HepG2 (cell line): ENCODE results near the gene ECHDC1. TPM values are rescaled to one million over a fixed set of nuclear protein-coding genes. Genes with fewer than 3 reads are reported as not detected.
A peak's percentile ranks its signal among the peaks of the same experiment; 100 is the strongest.

Source experiments
- ATAC-seq: fragments of 200-7000 bp; cut with Tn5 transposase; 3 replicates; pipeline ENCODE4 v1.9.1; 2020; ENCODE audit warnings: mild to moderate bottlenecking, moderate library complexity
- BruUV-seq: library from RNA; stranded (reverse); fragments of 400-500 nt; replicated peaks from 2 replicates; lab custom pipeline; 2021; lab: Mats Ljungman, UMichigan
- CTCF ChIA-PET: fragments of 300-600 bp; formaldehyde crosslinking; extraction: SDS; loops from one replicate; lab custom pipeline; 2021; ENCODE audit warnings: low total read pairs, inconsistent platforms, low intra/inter-chr PET ratio; lab: Yijun Ruan, JAX
- POLR2A ChIA-PET: fragments of 350-600 bp; sonication (Branson Sonifier 250); formaldehyde crosslinking; loops from one replicate; lab custom pipeline; 2020; ENCODE audit warnings: antibody characterized with exemption, inconsistent platforms; lab: Yijun Ruan, JAX
- DNase-seq: peaks from one replicate; pipeline ENCODE4 v3.0.0-alpha.2; 2015; ENCODE audit warnings: low spot score
- FAIRE-seq: peaks from 3 replicates; lab custom pipeline; 2011; peaks lifted over from hg19 to GRCh38; lab: Jason Lieb, UNC
- H2AFZ ChIP-seq: one replicate; pipeline ENCODE4 v1.6.1; 2011; ENCODE audit warnings: low read length, inconsistent platforms
- H3K27ac ChIP-seq: fragments of 300-600 bp; 3 replicates; pipeline ENCODE4 v1.8.0; 2011; ENCODE audit warnings: mixed run types, mild to moderate bottlenecking, mixed read lengths, low read length, inconsistent platforms; ENCODE audit not compliant: insufficient read depth; ENCODE audit errors: extremely low read length
- H3K27me3 ChIP-seq, 2 experiments: fragments of 200-600 bp in 1 of 2; 2 replicates in 1 of 2; 3 replicates in 1 of 2; pipeline versions ENCODE4 v1.6.0 to v1.8.0; 2011; ENCODE audit warnings: low read length in 2 of 2, mild to moderate bottlenecking in 2 of 2, moderate library complexity in 2 of 2, inconsistent platforms in 1 of 2; ENCODE audit not compliant: insufficient read depth in 2 of 2, control insufficient read depth in 1 of 2
- H3K36me3 ChIP-seq, 2 experiments: fragments of 200-600 bp in 1 of 2; replicated peaks in 1 of 2; 2 replicates in 1 of 2; 3 replicates in 1 of 2; pipeline versions ENCODE4 v1.5.1 to v1.8.0; 2011; ENCODE audit warnings: low read length in 2 of 2, inconsistent platforms in 1 of 2; ENCODE audit not compliant: insufficient read depth in 2 of 2, control insufficient read depth in 1 of 2
- H3K4me1 ChIP-seq: 2 replicates; pipeline ENCODE4 v1.5.1; 2012; ENCODE audit warnings: low read length, inconsistent platforms; ENCODE audit not compliant: insufficient read depth
- H3K4me2 ChIP-seq: 2 replicates; pipeline ENCODE4 v1.6.0; 2011; ENCODE audit warnings: low read depth, low read length, inconsistent platforms
- H3K4me3 ChIP-seq, 3 experiments: fragments of 200-600 bp in 1 of 3; sonication (generic), shearing (Covaris generic) in 1 of 3; replicated peaks in 1 of 3; 2 replicates each; pipeline ENCODE4 v1.5.1; 2011 to 2016; ENCODE audit warnings: low read length in 3 of 3, inconsistent platforms in 2 of 3, low read depth in 2 of 3, mild to moderate bottlenecking in 2 of 3, control low read depth in 1 of 3, mixed read lengths in 1 of 3; ENCODE audit not compliant: insufficient read depth in 1 of 3
- H3K79me2 ChIP-seq: one replicate; pipeline ENCODE4 v1.6.1; 2011; ENCODE audit warnings: low read length, inconsistent platforms; ENCODE audit not compliant: insufficient read depth
- H3K9ac ChIP-seq: 2 replicates; pipeline ENCODE4 v1.6.0; 2011; ENCODE audit warnings: mild to moderate bottlenecking, low read depth, low read length, inconsistent platforms; ENCODE audit not compliant: insufficient read depth
- H3K9me3 ChIP-seq: 2 replicates; pipeline ENCODE4 v1.5.1; 2012; ENCODE audit warnings: mild to moderate bottlenecking, low read length
- H4K20me1 ChIP-seq: 2 replicates; pipeline ENCODE4 v1.6.0; 2011; ENCODE audit warnings: inconsistent platforms, mild to moderate bottlenecking, low read length, moderate library complexity; ENCODE audit not compliant: insufficient read depth
- MAFF ChIP-seq: IDR thresholded peaks from 2 replicates; pipeline ENCODE4 v1.6.1; 2011; ENCODE audit warnings: low read depth, low read length, improper control_type of control experiment
- MAFK ChIP-seq, 2 experiments: IDR thresholded peaks in 1 of 2; conservative IDR thresholded peaks in 1 of 2; 2 replicates each; pipeline ENCODE4 v1.6.1; 2011; ENCODE audit warnings: improper control_type of control experiment in 2 of 2, low read length in 2 of 2
- MTERF4 ChIP-seq: sonication (generic); formaldehyde crosslinking; IDR thresholded peaks from 2 replicates; pipeline ENCODE4 v1.8.0; 2023; ENCODE audit warnings: mild to moderate bottlenecking, missing genetic modification reagents
- NFE2L2 ChIP-seq: fragments of 150-350 bp; IDR thresholded peaks from 2 replicates; pipeline ENCODE4 v1.6.1; 2014; ENCODE audit warnings: low read length
- RFX1 ChIP-seq: fragments of 450-650 bp; IDR thresholded peaks from 2 replicates; pipeline ENCODE4 v1.6.1; 2017
- THAP9 ChIP-seq: sonication (generic); formaldehyde crosslinking; IDR thresholded peaks from 2 replicates; pipeline ENCODE4; 2020; ENCODE audit warnings: missing genetic modification reagents, mild to moderate bottlenecking, borderline replicate concordance
- WGBS: methylation state at CpG from one replicate; pipeline ENCODE4 v1.1.6; 2017; ENCODE audit warnings: low lambda C conversion rate; 5-methylcytosine and 5-hydroxymethylcytosine counted together
- in situ Hi-C: cut with HindIII; loops from 2 replicates; pipeline ENCODE4 v1.10.0; 2017; ENCODE audit warnings: low pct_unique_long_range_greater_than_20kb; ENCODE audit not compliant: extremely low pct_ligation_motif_present
- intact Hi-C: fragments of 100-400 bp; cut with micrococcal nuclease; formaldehyde crosslinking; loops from one replicate; pipeline ENCODE4 v1.10.0; 2022; ENCODE audit not compliant: unreplicated experiment
- polyA plus RNA-seq, 8 experiments: library from polyadenylated mRNA; depleted of rRNA in 3 of 8; stranded (reverse) in 7 of 8; unstranded in 1 of 8; fragments of >200 nt; fragmentation: Illumina TruSeq in 4 of 8; extraction: Trizol in 4 of 8; gene quantifications; 2 replicates each; pipeline versions ENCODE4 v1.2.1 to v1.2.3, GENCODE V29; 2011 to 2016; ENCODE audit warnings: low read depth in 4 of 8, missing spikeins in 1 of 8, mixed read lengths in 1 of 8; ENCODE audit not compliant: insufficient read depth in 1 of 8
- total RNA-seq, 5 experiments: library from RNA; depleted of rRNA; stranded (reverse); fragments of >200 nt; fragmentation: Illumina TruSeq; extraction: Trizol; gene quantifications; 2 replicates each; pipeline ENCODE4 v1.2.3, GENCODE V29; 2016; ENCODE audit warnings: low read depth in 1 of 5

ECHDC1 gene
- total and polyA plus RNA-seq, 2 of the 13 experiments (the other 11 are each of a cell fraction or from before 2014, with no cell fraction given), result 32.8 to 98.1 TPM

GRCh38 chr6:127367023-127367375 lies 23.6 kb upstream of the ECHDC1 start:
- H4K20me1 ChIP-seq, result no peaks in the 10 kb centered on the region
- H3K4me1 ChIP-seq, result no peaks in the 10 kb centered on the region
- intact Hi-C loops, result no loop called here
- ATAC-seq (no peak), DNase-seq (no peak), FAIRE-seq (no peak)
- POLR2A ChIA-PET, result no interaction called here
- no peaks in the 10 kb centered on the region for H3K9me3 ChIP-seq
- H3K27me3 ChIP-seq, result no peaks in the 10 kb centered on the region
- peak; percentile 54 to 63; a peak in 3 of 4 replicates for TF ChIP-seq MAFK (conservative IDR thresholded peaks at IDR 0.05 in 1 of 2, IDR thresholded peaks at IDR 0.05 in 1 of 2; ENCODE audit: low read length in 2 of 2)
- TF ChIP-seq THAP9, result no peak
- peak; percentile 46 for TF ChIP-seq MAFF
- TF ChIP-seq NFE2L2, result peak; percentile 75
- H3K79me2 ChIP-seq, result no peaks in the 10 kb centered on the region
- no peak overlapping the region for H3K27ac ChIP-seq
- H3K9ac ChIP-seq, result no peak overlapping the region
- H2AFZ ChIP-seq, result no peak overlapping the region
- no TSS peak for BruUV-seq
- in situ Hi-C loops, result no loop called here
- H3K4me3 ChIP-seq, result no peak overlapping the region
- no peak overlapping the region for H3K4me2 ChIP-seq
- CTCF ChIA-PET, result no interaction called here
- no peaks in the 10 kb centered on the region for H3K36me3 ChIP-seq
- WGBS, result 91% methylated on average over 1 of the region's 1 CpG

DNA sequence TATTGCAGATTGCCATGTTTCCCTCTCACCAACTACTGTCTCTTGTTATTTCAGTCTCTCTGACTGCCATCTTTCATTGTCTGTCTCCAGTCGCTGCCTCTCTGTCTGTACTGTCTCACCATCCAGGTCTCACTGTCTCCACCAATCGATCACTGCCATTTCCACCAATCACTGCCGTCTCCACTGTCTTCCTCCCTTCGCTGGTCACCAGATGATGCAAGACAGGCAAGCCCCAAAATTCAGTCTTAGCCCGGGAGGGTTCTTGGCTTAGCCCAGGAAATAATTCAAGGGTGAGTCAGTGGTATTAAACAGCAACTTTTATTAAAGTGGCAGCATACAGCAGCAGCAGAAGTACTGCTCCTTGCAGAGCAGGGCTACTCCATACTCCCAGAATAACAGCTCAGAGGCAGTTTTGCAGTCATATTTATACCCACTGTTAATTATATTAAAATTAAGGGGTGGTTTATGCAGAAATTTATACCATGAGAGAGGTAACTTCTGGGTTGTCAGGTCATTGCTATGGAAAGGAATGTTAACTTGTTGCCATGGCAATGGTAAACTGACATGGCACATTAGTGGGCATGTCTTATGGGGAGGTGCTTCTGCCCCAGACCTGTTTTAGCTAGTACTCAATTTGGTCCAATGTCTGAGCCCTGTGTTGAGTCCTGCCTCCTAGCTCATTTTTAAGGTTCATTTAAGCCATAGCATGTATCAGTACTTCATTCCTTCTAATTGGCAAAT lies 23.0 kb upstream of the ECHDC1 start:
- ATAC-seq, result no peak
- H4K20me1 ChIP-seq, result no peaks in the 10 kb centered on the region
- no peak for TF ChIP-seq MTERF4 (CRISPR knock-in tag)
- 0 out of 2 replicates have a peak, but pooled peaks have one; percentile 4 for TF ChIP-seq RFX1
- H3K4me1 ChIP-seq, result no peaks in the 10 kb centered on the region
- ChIA-PET POLR2A (no interaction called here), CTCF (no interaction called here)
- H3K79me2 ChIP-seq, result no peaks in the 10 kb centered on the region
- H2AFZ ChIP-seq, result no peak overlapping the region
- no peak overlapping the region for H3K4me3 ChIP-seq
- no TSS peak for BruUV-seq
- no peaks in the 10 kb centered on the region for H3K27me3 ChIP-seq
- FAIRE-seq, result no peak
- no peaks in the 10 kb centered on the region for H3K9me3 ChIP-seq
- 47% methylated on average over 5 of the region's 5 CpGs for WGBS
- H3K27ac ChIP-seq, result no peak overlapping the region
- in situ Hi-C loops, result no loop called here
- no peak overlapping the region for H3K4me2 ChIP-seq
- H3K9ac ChIP-seq, result no peak overlapping the region
- intact Hi-C loops, result no loop called here
- no peaks in the 10 kb centered on the region for H3K36me3 ChIP-seq
- no peak for DNase-seq
